NCI-H1417 treated with DMSO at 0.1 percent for 48 hours (cell line): ENCODE results near the gene PEX14.

Source experiments
- DNase-seq: peaks from one replicate; lab custom pipeline; 2025; lab: John Stamatoyannopoulos, UW

Gene PEX14

GRCh38 chr1:10617931-10618885, 143.5 kb downstream of the PEX14 start:
- DNase-seq: no peak

GRCh38 chr1:10620776-10621175, 146.0 kb downstream of the PEX14 start:
- DNase-seq: no peak

- DNase-seq: no peak
These were observed 147.2 kb downstream of the PEX14 start for GRCh38 chr1:10621906-10622305.

GRCh38 chr1:10622910-10623685, 148.3 kb downstream of the PEX14 start:
- no peak for DNase-seq

- no peak for DNase-seq
These were observed 149.0 kb downstream of the PEX14 start for GRCh38 chr1:10623686-10624145.

GRCh38 chr1:10624256-10625050, 149.7 kb downstream of the PEX14 start:
- DNase-seq: no peak

- no peak for DNase-seq
These were observed 150.3 kb downstream of the PEX14 start for GRCh38 chr1:10625076-10625475.

- no peak for DNase-seq
These were observed 150.8 kb downstream of the PEX14 start for GRCh38 chr1:10625554-10625953.

- no peak for DNase-seq
These were observed 151.5 kb downstream of the PEX14 start for GRCh38 chr1:10626131-10626731.

GRCh38 chr1:10626791-10627410, 152.2 kb downstream of the PEX14 start:
- DNase-seq: no peak

GRCh38 chr1:10628685-10629084, 153.9 kb downstream of the PEX14 start:
- DNase-seq: no peak

GRCh38 chr1:10629091-10629815, 154.5 kb downstream of the PEX14 start:
- DNase-seq: no peak

GRCh38 chr1:10629816-10630571, 155.2 kb downstream of the PEX14 start:
- no peak for DNase-seq

- DNase-seq: no peak
These were observed 155.9 kb downstream of the PEX14 start for GRCh38 chr1:10630661-10631120.

GRCh38 chr1:10631121-10631810, 156.5 kb downstream of the PEX14 start:
- DNase-seq: no peak

GRCh38 chr1:10631811-10632593, 157.3 kb downstream of the PEX14 start:
- no peak for DNase-seq

- DNase-seq: no peak
These were observed 157.9 kb downstream of the PEX14 start for GRCh38 chr1:10632691-10633090.

GRCh38 chr1:10633416-10633815, 158.7 kb downstream of the PEX14 start:
- no peak for DNase-seq
